SK-N-SH treated with all-trans-retinoic acid at 6 μM for 48 hours (cell line): ENCODE data around the gene ANKRD6.
"Not testable (repeated sequence)": the region's sequence is repeated elsewhere in the genome, so short reads cannot be mapped to it uniquely, and the experiment has no call there.

Experiments used
- ATAC-seq: fragments of 200-7000 bp; cut with Tn5 transposase; 3 replicates; pipeline ENCODE4 v1.9.1; 2020; ENCODE audit warnings: mild to moderate bottlenecking, moderate library complexity
- ARNTL ChIP-seq: fragments of 450-650 bp; formaldehyde crosslinking; IDR thresholded peaks from 2 replicates; pipeline ENCODE4 v1.5.0; 2020; ENCODE audit warnings: low read depth, mild to moderate bottlenecking, moderate library complexity, borderline replicate concordance
- BACH2 ChIP-seq: fragments of 250-450 bp; sonication (Bioruptor Pico); IDR thresholded peaks from 2 replicates; pipeline ENCODE4 v1.9.0; 2021; ENCODE audit warnings: mild to moderate bottlenecking, borderline replicate concordance
- CSDC2 ChIP-seq: fragments of 250-450 bp; sonication (Bioruptor Pico); IDR thresholded peaks from 2 replicates; pipeline ENCODE4 v1.5.0; 2020; ENCODE audit warnings: mild to moderate bottlenecking, moderate library complexity
- ESRRG ChIP-seq: fragments of 250-450 bp; sonication (Bioruptor Pico); IDR thresholded peaks from 2 replicates; pipeline ENCODE4 v1.6.1; 2021; ENCODE audit warnings: mild to moderate bottlenecking
- ISL1 ChIP-seq: fragments of 250-450 bp; sonication (Bioruptor Pico); IDR thresholded peaks from 2 replicates; pipeline ENCODE4 v2.1.2; 2022; ENCODE audit warnings: mild to moderate bottlenecking, moderate library complexity
- OSR1 ChIP-seq: fragments of 250-450 bp; sonication (Bioruptor Pico); IDR thresholded peaks from 2 replicates; pipeline ENCODE4 v1.8.0; 2022; ENCODE audit warnings: moderate library complexity, mild to moderate bottlenecking, inconsistent platforms
- PATZ1 ChIP-seq: fragments of 250-450 bp; sonication (Bioruptor Pico); IDR thresholded peaks from 2 replicates; pipeline ENCODE4 v1.8.0; 2020; ENCODE audit warnings: mild to moderate bottlenecking, moderate library complexity, borderline replicate concordance
- POU6F1 ChIP-seq: fragments of 250-450 bp; sonication (Bioruptor Pico); IDR thresholded peaks from 2 replicates; pipeline ENCODE4 v1.8.0; 2021; ENCODE audit warnings: low read depth, mild to moderate bottlenecking, moderate library complexity, borderline replicate concordance
- RARB ChIP-seq: fragments of 250-450 bp; sonication (Bioruptor Pico); IDR thresholded peaks from 2 replicates; pipeline ENCODE4 v1.8.0; 2021; ENCODE audit warnings: mild to moderate bottlenecking, moderate library complexity
- TCF4 ChIP-seq: fragments of 250-450 bp; sonication (Bioruptor Pico); IDR thresholded peaks from 2 replicates; pipeline ENCODE4 v1.8.0; 2021; ENCODE audit warnings: mild to moderate bottlenecking, moderate library complexity, borderline replicate concordance
- TOX ChIP-seq: fragments of 250-450 bp; sonication (Bioruptor Pico); IDR thresholded peaks from 2 replicates; pipeline ENCODE4 v1.8.0; 2021; ENCODE audit warnings: mild to moderate bottlenecking, moderate library complexity, borderline replicate concordance
- TSHZ2 ChIP-seq: fragments of 250-450 bp; sonication (Bioruptor Pico); IDR thresholded peaks from 2 replicates; pipeline ENCODE4 v1.5.0; 2020; ENCODE audit warnings: mild to moderate bottlenecking, moderate library complexity
- ZC3H10 ChIP-seq: fragments of 250-450 bp; sonication (Bioruptor Pico); IDR thresholded peaks from 2 replicates; pipeline ENCODE4 v1.5.1; 2021; ENCODE audit warnings: mild to moderate bottlenecking, moderate library complexity
- ZFP3 ChIP-seq: fragments of 250-450 bp; sonication (Bioruptor Pico); IDR thresholded peaks from 2 replicates; pipeline ENCODE4 v1.5.0; 2020; ENCODE audit warnings: mild to moderate bottlenecking, moderate library complexity
- ZNF565 ChIP-seq: fragments of 450-650 bp; formaldehyde crosslinking; conservative IDR thresholded peaks from 2 replicates; pipeline ENCODE4 v1.5.0; 2020; ENCODE audit warnings: low read depth, mild to moderate bottlenecking, moderate library complexity
- ZNF70 ChIP-seq: fragments of 450-650 bp; formaldehyde crosslinking; IDR thresholded peaks from 2 replicates; pipeline ENCODE4 v1.5.0; 2020; ENCODE audit warnings: mild to moderate bottlenecking, moderate library complexity
- ZNF8 ChIP-seq: fragments of 450-650 bp; formaldehyde crosslinking; IDR thresholded peaks from 2 replicates; pipeline ENCODE4 v1.5.0; 2020; ENCODE audit warnings: mild to moderate bottlenecking, moderate library complexity
- TF ChIP-seq, protein P1 (sequence below): fragments of 250-450 bp; sonication (Bioruptor Pico); IDR thresholded peaks from 2 replicates; pipeline ENCODE4 v1.5.1; 2021; ENCODE audit warnings: mild to moderate bottlenecking, moderate library complexity

Gene ANKRD6

GRCh38 chr6:89392823-89393222 is 40.1 kb upstream of the ANKRD6 start (continued):
- TF ChIP-seq PATZ1 (CRISPR knock-in tag) (no peak), RARB (CRISPR knock-in tag) (no peak), TCF4 (no peak)

- no peak for ATAC-seq
- no peak for TF ChIP-seq ZC3H10 (CRISPR knock-in tag)
- TF ChIP-seq TSHZ2 (CRISPR knock-in tag): no peak
- TF ChIP-seq ZNF565 (CRISPR knock-in tag): no peak
- TF ChIP-seq, all 23 proteins: peak for 0
These were observed 39.3 kb upstream of the ANKRD6 start for GRCh38 chr6:89393659-89394058.

DNA sequence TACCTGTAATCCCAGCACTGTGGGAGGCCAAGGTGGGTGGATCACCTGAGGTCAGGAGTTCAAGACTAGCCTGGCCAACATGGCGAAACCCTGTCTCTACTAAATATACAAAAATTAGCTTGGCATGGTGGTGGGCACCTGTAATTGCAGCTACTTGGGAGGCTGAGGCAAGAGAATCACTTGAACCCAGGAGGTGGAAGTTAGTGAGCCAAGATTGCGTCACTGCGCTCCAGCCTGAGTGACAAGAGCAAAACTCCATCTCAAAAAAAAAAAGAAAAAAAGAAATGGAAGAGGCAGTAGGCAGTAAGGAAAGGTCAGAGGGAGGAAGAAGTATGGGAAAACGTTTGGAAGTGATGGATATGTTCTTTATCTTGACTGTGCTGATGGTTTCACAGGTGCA is 35.1 kb upstream of the ANKRD6 start:
- not testable (repeated sequence) for ATAC-seq

DNA sequence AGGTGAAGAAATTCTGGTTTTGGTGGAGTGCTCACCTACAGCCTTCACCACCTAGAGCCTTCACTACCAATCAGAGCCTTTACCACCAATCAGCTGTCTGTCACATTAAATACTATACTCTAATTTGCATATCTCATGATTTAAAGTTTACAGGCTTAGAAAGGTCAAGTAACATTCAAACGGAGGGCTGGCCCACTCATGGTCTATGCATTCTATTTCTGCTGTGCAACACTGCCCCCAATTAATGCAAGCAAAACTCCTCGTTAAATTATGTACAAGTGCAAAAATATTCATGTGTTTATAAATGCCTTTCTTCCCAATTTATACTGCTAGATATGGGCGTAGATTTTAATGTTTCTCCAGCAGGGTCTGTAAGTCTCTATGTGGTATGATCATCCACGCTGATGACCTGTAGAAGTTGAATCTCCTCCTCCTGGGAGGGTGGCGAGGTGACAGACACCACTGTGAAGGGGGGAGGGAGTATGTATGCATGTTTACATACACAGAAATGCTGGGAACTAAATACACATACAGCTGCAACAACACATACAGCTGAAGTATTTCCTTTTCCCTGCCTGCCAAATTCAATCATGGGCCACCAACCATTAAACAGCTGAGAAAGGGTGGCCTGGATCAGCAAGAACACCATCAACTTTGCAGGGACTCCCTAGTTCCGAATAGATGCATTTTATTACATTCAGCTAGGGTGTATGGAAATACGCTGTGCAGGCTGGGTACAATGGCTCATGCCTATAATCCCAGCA is 34.0 kb upstream of the ANKRD6 start:
- ATAC-seq: no peak
- TF ChIP-seq TSHZ2 (CRISPR knock-in tag): no peak
- no peak for TF ChIP-seq OSR1
- TF ChIP-seq TOX: no peak
- TF ChIP-seq, protein P1, sequence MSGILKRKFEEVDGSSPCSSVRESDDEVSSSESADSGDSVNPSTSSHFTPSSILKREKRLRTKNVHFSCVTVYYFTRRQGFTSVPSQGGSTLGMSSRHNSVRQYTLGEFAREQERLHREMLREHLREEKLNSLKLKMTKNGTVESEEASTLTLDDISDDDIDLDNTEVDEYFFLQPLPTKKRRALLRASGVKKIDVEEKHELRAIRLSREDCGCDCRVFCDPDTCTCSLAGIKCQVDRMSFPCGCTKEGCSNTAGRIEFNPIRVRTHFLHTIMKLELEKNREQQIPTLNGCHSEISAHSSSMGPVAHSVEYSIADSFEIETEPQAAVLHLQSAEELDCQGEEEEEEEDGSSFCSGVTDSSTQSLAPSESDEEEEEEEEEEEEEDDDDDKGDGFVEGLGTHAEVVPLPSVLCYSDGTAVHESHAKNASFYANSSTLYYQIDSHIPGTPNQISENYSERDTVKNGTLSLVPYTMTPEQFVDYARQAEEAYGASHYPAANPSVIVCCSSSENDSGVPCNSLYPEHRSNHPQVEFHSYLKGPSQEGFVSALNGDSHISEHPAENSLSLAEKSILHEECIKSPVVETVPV (CRISPR knock-in tag): no peak
- no peak for TF ChIP-seq ZNF565 (CRISPR knock-in tag)
- TF ChIP-seq ISL1: no peak
- TF ChIP-seq PATZ1 (CRISPR knock-in tag): no peak
- TF ChIP-seq ZNF70 (CRISPR knock-in tag): no peak
- no peak for TF ChIP-seq ESRRG (CRISPR knock-in tag)
- TF ChIP-seq ARNTL: no peak
- TF ChIP-seq TCF4: no peak
- TF ChIP-seq ZNF8: no peak
- no peak for TF ChIP-seq POU6F1 (CRISPR knock-in tag)
- no peak for TF ChIP-seq ZFP3
- no peak for TF ChIP-seq CSDC2 (CRISPR knock-in tag)
- no peak for TF ChIP-seq BACH2 (CRISPR knock-in tag)
